Upper lobe of left lung (tissue), 6 donors: ENCODE data around the gene TCF12. TPM values are rescaled to one million over a fixed set of nuclear protein-coding genes. Genes with fewer than 3 reads are reported as not detected.

ENCODE experiments used
- ATAC-seq, 2 donors: fragments of 200-7000 bp; cut with Tn5 transposase; one replicate each; pipeline ENCODE4 v1.9.1; 2022; ENCODE audit warnings: mild to moderate bottlenecking in 2 of 2, moderate library complexity in 2 of 2; ENCODE audit not compliant: low FRiP score in 2 of 2
- DNase-seq, 2 donors: peaks; one replicate each; pipeline ENCODE4 v3.0.0-alpha.2; 2019 to 2020
- H3K27ac ChIP-seq, 4 donors: fragments of 200-600 bp; sonication (generic); one replicate each; pipeline ENCODE4 v1.5.1; 2016 to 2019
- H3K27me3 ChIP-seq, 4 donors: fragments of 200-600 bp; sonication (generic); one replicate each; pipeline ENCODE4 v1.5.1; 2017 to 2019
- H3K36me3 ChIP-seq, 4 donors: fragments of 200-600 bp; sonication (generic); one replicate each; pipeline ENCODE4 v1.5.1; 2016 to 2019
- H3K4me1 ChIP-seq, 4 donors: fragments of 200-600 bp; sonication (generic); one replicate each; pipeline ENCODE4 v1.5.1; 2018 to 2019
- H3K4me3 ChIP-seq, 4 donors: fragments of 200-600 bp; sonication (generic); one replicate each; pipeline ENCODE4 v1.5.1; 2017 to 2019; ENCODE audit warnings: mild to moderate bottlenecking in 2 of 4, moderate library complexity in 1 of 4
- H3K9me3 ChIP-seq, 4 donors: fragments of 200-600 bp; sonication (generic); one replicate each; pipeline ENCODE4 v1.5.1; 2018 to 2019
- CTCF ChIP-seq, 6 experiments: fragments of 450-650 bp in 4 of 6; fragments of 200-600 bp in 2 of 6; sonication (generic) in 2 of 6; IDR thresholded peaks; one replicate each; pipeline ENCODE4 v1.5.1; 2016 to 2019; ENCODE audit warnings: antibody characterized with exemption in 6 of 6
- EP300 ChIP-seq, 4 donors: sonication (generic); formaldehyde crosslinking; IDR thresholded peaks; one replicate each; pipeline ENCODE4 v1.5.1; 2017; ENCODE audit warnings: antibody characterized with exemption in 4 of 4, control low read depth in 2 of 4
- POLR2A ChIP-seq, 4 donors: fragments of 450-650 bp; IDR thresholded peaks; one replicate each; pipeline ENCODE4 v1.5.1; 2016 to 2017; ENCODE audit warnings: antibody characterized with exemption in 4 of 4, mild to moderate bottlenecking in 2 of 4
- POLR2AphosphoS5 ChIP-seq, 2 donors: sonication (generic); formaldehyde crosslinking; IDR thresholded peaks; one replicate each; pipeline ENCODE4 v1.5.1; 2017; ENCODE audit warnings: antibody characterized with exemption in 2 of 2
- WGBS, 2 donors: methylation state at CpG; one replicate each; pipeline ENCODE4 v1.1.5; 2017 to 2018; 5-methylcytosine and 5-hydroxymethylcytosine counted together
- total RNA-seq, 6 donors: library from RNA; depleted of rRNA in 4 of 6; stranded (reverse); fragments of >200 nt in 4 of 6; gene quantifications; one replicate each; pipeline versions ENCODE4 v1.1.0 to v1.2.1, GENCODE V29; 2016 to 2021
- donor health status: DM: no; HTN: no; CAD: no; lungs with moderate emphysema.
- donor health status: DM: no; HTN: yes; CAD: no; lungs with severe emphysema.

TCF12 gene
- total RNA-seq, 6 donors from 2014 or later = 74.5 to 257 (median 103) TPM

- Histone ChIP-seq H3K27me3 (no peaks in the 10 kb centered on the region), H3K27ac (peak overlapping the region in 1 of 4 donors; percentile 30), H3K36me3 (no peaks in the 10 kb centered on the region), H3K4me3 (no peak overlapping the region), H3K4me1 (peaks cover 3 to 15% (median 7%) of the 10 kb centered on the region in 4 donors), H3K9me3 (no peaks in the 10 kb centered on the region)
- ATAC-seq = no peak
- WGBS, 2 donors = 86 to 91% methylated on average over 23 of the region's 23 CpGs
- TF ChIP-seq POLR2A (IDR thresholded peaks at IDR 0.05) (no peak), EP300 (IDR thresholded peaks at IDR 0.05) (no peak), CTCF (IDR thresholded peaks at IDR 0.05) (no peak), POLR2AphosphoS5 (IDR thresholded peaks at IDR 0.05) (no peak)
- DNase-seq = peak in 1 of 2 donors; percentile 74
Measured at GRCh38 chr15:57319919-57320560, 401.6 kb downstream of the TCF12 start.

GRCh38 chr15:57320631-57321220 is 402.3 kb downstream of the TCF12 start:
- Histone ChIP-seq H3K27ac (peak overlapping the region in 1 of 4 donors; percentile 30), H3K4me1 (peaks cover 3 to 15% (median 7%) of the 10 kb centered on the region in 4 donors), H3K27me3 (no peaks in the 10 kb centered on the region), H3K4me3 (no peak overlapping the region), H3K9me3 (no peaks in the 10 kb centered on the region), H3K36me3 (no peaks in the 10 kb centered on the region)
- peak; percentile 16 to 88 for ATAC-seq
- TF ChIP-seq POLR2A (IDR thresholded peaks at IDR 0.05) (no peak), EP300 (IDR thresholded peaks at IDR 0.05) (no peak), CTCF (IDR thresholded peaks at IDR 0.05) (no peak), POLR2AphosphoS5 (IDR thresholded peaks at IDR 0.05) (no peak)
- WGBS, 2 donors = 68 to 71% methylated on average over 17 of the region's 17 CpGs
- peak in 1 of 2 donors; percentile 48 for DNase-seq

GRCh38 chr15:57321485-57321884 is 403.0 kb downstream of the TCF12 start:
- Histone ChIP-seq H3K27ac (no peak overlapping the region), H3K4me3 (no peak overlapping the region), H3K36me3 (no peaks in the 10 kb centered on the region), H3K9me3 (no peaks in the 10 kb centered on the region), H3K4me1 (peaks cover 3 to 15% (median 7%) of the 10 kb centered on the region in 4 donors), H3K27me3 (no peaks in the 10 kb centered on the region)
- TF ChIP-seq POLR2A (IDR thresholded peaks at IDR 0.05) (no peak), CTCF (IDR thresholded peaks at IDR 0.05) (no peak), EP300 (IDR thresholded peaks at IDR 0.05) (no peak), POLR2AphosphoS5 (IDR thresholded peaks at IDR 0.05) (no peak)
- ATAC-seq = no peak
- DNase-seq = no peak
- WGBS, 2 donors = 94 to 98% methylated on average over 3 of the region's 3 CpGs

- 69 to 82% methylated on average over 9 to 13 of the region's 13 CpGs for WGBS, 2 donors
- no peak for TF ChIP-seq CTCF (IDR thresholded peaks at IDR 0.05)
- no peak for TF ChIP-seq POLR2A (IDR thresholded peaks at IDR 0.05)
- no peak for TF ChIP-seq POLR2AphosphoS5 (IDR thresholded peaks at IDR 0.05)
- TF ChIP-seq EP300 (IDR thresholded peaks at IDR 0.05) = no peak
- Histone ChIP-seq H3K27ac (no peak overlapping the region), H3K4me1 (peaks cover 3 to 15% (median 7%) of the 10 kb centered on the region in 4 donors), H3K4me3 (no peak overlapping the region), H3K9me3 (no peaks in the 10 kb centered on the region), H3K27me3 (no peaks in the 10 kb centered on the region), H3K36me3 (no peaks in the 10 kb centered on the region)
- DNase-seq = no peak
- ATAC-seq = no peak
Measured at GRCh38 chr15:57321973-57322601, 403.6 kb downstream of the TCF12 start.
